A673 (cell line): ENCODE results near the gene ACE2.

Source experiments
- EZH2 ChIP-seq: fragments of 200-600 bp; sonication (generic); IDR thresholded peaks from 2 replicates; pipeline ENCODE4 v1.6.1; 2017; ENCODE audit warnings: borderline replicate concordance, low read depth, mild to moderate bottlenecking, mixed read lengths, antibody characterized with exemption, low read length; ENCODE audit not compliant: poor library complexity, severe bottlenecking
- TF ChIP-seq, protein P1 (sequence below): fragments of 300-800, 200-600 bp; sonication (generic); conservative IDR thresholded peaks from 2 replicates; pipeline ENCODE4 v1.5.1; 2017; ENCODE audit warnings: low read depth, mild to moderate bottlenecking, antibody characterized with exemption, low read length, moderate library complexity, mixed read lengths

DNA sequence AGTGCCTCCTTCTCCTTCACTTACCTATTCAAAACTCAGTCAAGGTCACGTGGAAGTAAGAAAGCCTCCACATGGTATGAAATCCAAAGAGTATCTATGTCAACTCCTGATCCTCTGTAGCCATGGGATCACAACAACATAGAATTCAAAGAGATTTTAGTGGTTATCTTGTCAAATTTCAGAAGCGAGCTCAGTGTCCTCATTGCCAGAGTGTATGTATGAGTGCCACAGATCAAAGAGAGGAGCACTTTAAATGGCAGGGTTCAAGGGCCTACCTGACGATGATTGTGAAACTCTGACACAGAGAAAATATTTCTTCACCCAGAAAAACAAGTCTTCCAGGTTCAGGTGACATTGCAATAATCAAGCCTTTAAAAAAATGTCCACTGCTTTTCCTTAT is 1.2 kb upstream of the ACE2 start:
- TF ChIP-seq EZH2, result no peak
- TF ChIP-seq, protein P1, sequence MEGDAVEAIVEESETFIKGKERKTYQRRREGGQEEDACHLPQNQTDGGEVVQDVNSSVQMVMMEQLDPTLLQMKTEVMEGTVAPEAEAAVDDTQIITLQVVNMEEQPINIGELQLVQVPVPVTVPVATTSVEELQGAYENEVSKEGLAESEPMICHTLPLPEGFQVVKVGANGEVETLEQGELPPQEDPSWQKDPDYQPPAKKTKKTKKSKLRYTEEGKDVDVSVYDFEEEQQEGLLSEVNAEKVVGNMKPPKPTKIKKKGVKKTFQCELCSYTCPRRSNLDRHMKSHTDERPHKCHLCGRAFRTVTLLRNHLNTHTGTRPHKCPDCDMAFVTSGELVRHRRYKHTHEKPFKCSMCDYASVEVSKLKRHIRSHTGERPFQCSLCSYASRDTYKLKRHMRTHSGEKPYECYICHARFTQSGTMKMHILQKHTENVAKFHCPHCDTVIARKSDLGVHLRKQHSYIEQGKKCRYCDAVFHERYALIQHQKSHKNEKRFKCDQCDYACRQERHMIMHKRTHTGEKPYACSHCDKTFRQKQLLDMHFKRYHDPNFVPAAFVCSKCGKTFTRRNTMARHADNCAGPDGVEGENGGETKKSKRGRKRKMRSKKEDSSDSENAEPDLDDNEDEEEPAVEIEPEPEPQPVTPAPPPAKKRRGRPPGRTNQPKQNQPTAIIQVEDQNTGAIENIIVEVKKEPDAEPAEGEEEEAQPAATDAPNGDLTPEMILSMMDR, result no peak
